Measurements from ENCODE around the gene CMTM7. TPM values are rescaled to one million over a fixed set of nuclear protein-coding genes. Genes with fewer than 3 reads are reported as not detected.

Gene CMTM7
- total and polyA plus RNA-seq, 10 of the 15 experiments (the other 5 are each of a cell fraction or from before 2014, with no cell fraction given): 3.7 to 36.4 (median 14.7) TPM

DNA sequence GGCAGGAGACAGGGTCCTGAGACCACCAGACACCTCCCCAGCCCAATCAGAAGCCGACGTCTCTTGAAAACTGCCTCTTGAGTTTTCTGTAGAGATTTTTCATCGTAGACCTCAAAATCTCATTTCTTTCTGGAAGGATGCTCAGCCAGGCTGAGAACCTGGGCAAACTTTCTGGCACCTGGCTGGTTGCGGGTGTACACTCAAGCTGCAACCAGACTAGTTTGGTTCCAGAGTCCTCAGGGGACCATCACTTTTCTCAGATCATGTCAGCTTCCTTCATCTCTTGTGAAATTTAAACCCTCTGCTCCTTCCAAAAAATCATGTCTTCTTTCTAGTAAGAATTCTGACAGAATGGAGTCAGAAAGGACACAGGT lies 45.1 kb downstream of the CMTM7 start (continued):
- TF ChIP-seq CBFB (IDR thresholded peaks at IDR 0.05; ENCODE audit: low read depth): no peak
- TF ChIP-seq HDAC2 (IDR thresholded peaks at IDR 0.05): no peak
- TF ChIP-seq NR2C2 (IDR thresholded peaks at IDR 0.05; ENCODE audit: borderline replicate concordance, control insufficient read depth, insufficient read length, low read depth): no peak
- TF ChIP-seq ZBTB40 (IDR thresholded peaks at IDR 0.05; ENCODE audit: borderline replicate concordance): no peak
- no peak for TF ChIP-seq ASH2L (IDR thresholded peaks at IDR 0.05; ENCODE audit: borderline replicate concordance, low read depth)
- TF ChIP-seq, protein P1, sequence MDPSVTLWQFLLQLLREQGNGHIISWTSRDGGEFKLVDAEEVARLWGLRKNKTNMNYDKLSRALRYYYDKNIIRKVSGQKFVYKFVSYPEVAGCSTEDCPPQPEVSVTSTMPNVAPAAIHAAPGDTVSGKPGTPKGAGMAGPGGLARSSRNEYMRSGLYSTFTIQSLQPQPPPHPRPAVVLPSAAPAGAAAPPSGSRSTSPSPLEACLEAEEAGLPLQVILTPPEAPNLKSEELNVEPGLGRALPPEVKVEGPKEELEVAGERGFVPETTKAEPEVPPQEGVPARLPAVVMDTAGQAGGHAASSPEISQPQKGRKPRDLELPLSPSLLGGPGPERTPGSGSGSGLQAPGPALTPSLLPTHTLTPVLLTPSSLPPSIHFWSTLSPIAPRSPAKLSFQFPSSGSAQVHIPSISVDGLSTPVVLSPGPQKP (IDR thresholded peaks at IDR 0.05; ENCODE audit: low read depth, low read length): no peak
- no peak for TF ChIP-seq NRF1 (conservative IDR thresholded peaks at IDR 0.05; ENCODE audit: low read depth, low read length)
- peak; percentile 64 for TF ChIP-seq EED (IDR thresholded peaks at IDR 0.05; ENCODE audit: low read depth)
- no peak for TF ChIP-seq CREB1 (IDR thresholded peaks at IDR 0.05; ENCODE audit: low read depth)
- peak; percentile 17 to 46; a peak in 2 of 4 replicates for TF ChIP-seq IKZF2 (IDR thresholded peaks at IDR 0.05)
- TF ChIP-seq ESRRA (IDR thresholded peaks at IDR 0.05; ENCODE audit: low read length): no peak
- TF ChIP-seq RELA (IDR thresholded peaks at IDR 0.05; ENCODE audit: borderline replicate concordance, partially characterized antibody): no peak
- TF ChIP-seq CHD4 (IDR thresholded peaks at IDR 0.05): no peak
- TF ChIP-seq NR2F1 (conservative IDR thresholded peaks at IDR 0.05): 0 out of 2 replicates have a peak, but pooled peaks have one; percentile 10
- no peak for TF ChIP-seq SPI1 (IDR thresholded peaks at IDR 0.05; ENCODE audit: borderline replicate concordance, insufficient read depth, low read depth, low read length)
- TF ChIP-seq BCLAF1 (IDR thresholded peaks at IDR 0.05): no peak
- no peak for TF ChIP-seq WRNIP1 (IDR thresholded peaks at IDR 0.05; ENCODE audit: borderline replicate concordance, low read depth, low read length)
- TF ChIP-seq MAX (IDR thresholded peaks at IDR 0.05; ENCODE audit: low read depth, low read length): no peak
- TF ChIP-seq, protein P2, sequence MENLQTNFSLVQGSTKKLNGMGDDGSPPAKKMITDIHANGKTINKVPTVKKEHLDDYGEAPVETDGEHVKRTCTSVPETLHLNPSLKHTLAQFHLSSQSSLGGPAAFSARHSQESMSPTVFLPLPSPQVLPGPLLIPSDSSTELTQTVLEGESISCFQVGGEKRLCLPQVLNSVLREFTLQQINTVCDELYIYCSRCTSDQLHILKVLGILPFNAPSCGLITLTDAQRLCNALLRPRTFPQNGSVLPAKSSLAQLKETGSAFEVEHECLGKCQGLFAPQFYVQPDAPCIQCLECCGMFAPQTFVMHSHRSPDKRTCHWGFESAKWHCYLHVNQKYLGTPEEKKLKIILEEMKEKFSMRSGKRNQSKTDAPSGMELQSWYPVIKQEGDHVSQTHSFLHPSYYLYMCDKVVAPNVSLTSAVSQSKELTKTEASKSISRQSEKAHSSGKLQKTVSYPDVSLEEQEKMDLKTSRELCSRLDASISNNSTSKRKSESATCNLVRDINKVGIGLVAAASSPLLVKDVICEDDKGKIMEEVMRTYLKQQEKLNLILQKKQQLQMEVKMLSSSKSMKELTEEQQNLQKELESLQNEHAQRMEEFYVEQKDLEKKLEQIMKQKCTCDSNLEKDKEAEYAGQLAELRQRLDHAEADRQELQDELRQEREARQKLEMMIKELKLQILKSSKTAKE (IDR thresholded peaks at IDR 0.05; ENCODE audit: low read depth, poor library complexity, severe bottlenecking): peak; percentile 84
- 0 out of 2 replicates have a peak, but pooled peaks have one; percentile 20 for TF ChIP-seq ZNF24 (IDR thresholded peaks at IDR 0.05)
- no peak for TF ChIP-seq BRCA1 (IDR thresholded peaks at IDR 0.05; ENCODE audit: low read depth, low read length)
